Activated CD4-positive, alpha-beta T cell treated with anti-CD3 and anti-CD28 coated beads for 1 hour (primary cell): ENCODE results near the gene PPP2R3A.
"Not testable (repeated sequence)": the region's sequence is repeated elsewhere in the genome, so short reads cannot be mapped to it uniquely, and the experiment has no call there.

ENCODE experiments used
- DNase-seq: peaks from one replicate; pipeline ENCODE4 v3.0.0-alpha.2; 2020

PPP2R3A gene

GRCh38 chr3:135965506-135966270 lies at the start of gene PPP2R3A:
PPP2R3A (plus strand) TSS chr3:135965728; CDS start chr3:136001499, 35,771 bp downstream.
- DNase-seq: peak; percentile 50

- no peak for DNase-seq
Measured at GRCh38 chr3:135916310-135916709, 49.2 kb upstream of the PPP2R3A start.

- no peak for DNase-seq
Measured at GRCh38 chr3:135917076-135917475, 48.5 kb upstream of the PPP2R3A start.

GRCh38 chr3:135917927-135918597 lies 47.5 kb upstream of the PPP2R3A start:
- DNase-seq: no peak

GRCh38 chr3:135918600-135918999 lies 46.9 kb upstream of the PPP2R3A start:
- DNase-seq: no peak

GRCh38 chr3:135920275-135920674 lies 45.3 kb upstream of the PPP2R3A start:
- no peak for DNase-seq

GRCh38 chr3:135922903-135923250 lies 42.7 kb upstream of the PPP2R3A start:
- no peak for DNase-seq

GRCh38 chr3:135924506-135924905 lies 41.0 kb upstream of the PPP2R3A start:
- no peak for DNase-seq

GRCh38 chr3:135926664-135927063 lies 38.9 kb upstream of the PPP2R3A start:
- DNase-seq: no peak

GRCh38 chr3:135927155-135927554 lies 38.4 kb upstream of the PPP2R3A start:
- no peak for DNase-seq

- no peak for DNase-seq
Measured at GRCh38 chr3:135929670-135930069, 35.9 kb upstream of the PPP2R3A start.

- DNase-seq: no peak
Measured at GRCh38 chr3:135930255-135930654, 35.3 kb upstream of the PPP2R3A start.

GRCh38 chr3:135935171-135935570 lies 30.4 kb upstream of the PPP2R3A start:
- not testable (repeated sequence) for DNase-seq

- DNase-seq: not testable (repeated sequence)
Measured at GRCh38 chr3:135937766-135938165, 27.8 kb upstream of the PPP2R3A start.

GRCh38 chr3:135944831-135945230 lies 20.7 kb upstream of the PPP2R3A start:
- DNase-seq: no peak

- no peak for DNase-seq
Measured at GRCh38 chr3:135950941-135951340, 14.6 kb upstream of the PPP2R3A start.

GRCh38 chr3:135964160-135964955 lies 1.2 kb upstream of the PPP2R3A start:
- DNase-seq: no peak

GRCh38 chr3:135965129-135965505 lies 411 bp upstream of the PPP2R3A start:
- no peak for DNase-seq

GRCh38 chr3:135966271-135966961 lies 888 bp downstream of the PPP2R3A start:
- DNase-seq: no peak

- DNase-seq: no peak
Measured at GRCh38 chr3:135966962-135967274, 1.4 kb downstream of the PPP2R3A start.

- DNase-seq: no peak
Measured at GRCh38 chr3:135967867-135968266, 2.3 kb downstream of the PPP2R3A start.

GRCh38 chr3:135970506-135971116 lies 5.1 kb downstream of the PPP2R3A start:
- no peak for DNase-seq

- DNase-seq: no peak
Measured at GRCh38 chr3:135973841-135974240, 8.3 kb downstream of the PPP2R3A start.
